Regular cardiac myocyte (primary cell): ENCODE results near the gene GPR45. TPM values are rescaled to one million over a fixed set of nuclear protein-coding genes. Genes with fewer than 3 reads are reported as not detected.

Experiments used
- total RNA-seq: library from RNA; depleted of rRNA; stranded (reverse); fragments of >200 nt; gene quantifications from 2 replicates; pipeline ENCODE4 v1.2.3, GENCODE V29; 2014

Gene GPR45
- total RNA-seq = not detected in 2 replicates

GRCh38 chr2:105241443-105241842 is at the start of gene GPR45:
TSS of gene GPR45 (plus strand) at chr2:105241743. CDS start at chr2:105241859, 116 bp downstream.

Other genes with a start within 250 kb of the GPR45 start
- gene MRPS9, start 203.7 kb upstream of the GPR45 start, total RNA-seq = 19.4 and 32.2 TPM in 2 replicates
- 13.6 and 14.4 TPM in 2 replicates for gene TGFBRAP1, start 88.0 kb downstream of the GPR45 start, total RNA-seq
- 18.8 and 30.4 TPM in 2 replicates for gene C2orf49, start 95.8 kb downstream of the GPR45 start, total RNA-seq
- gene FHL2, start 157.3 kb downstream of the GPR45 start, total RNA-seq = 247 and 287 TPM in 2 replicates